ENCODE results near the gene PSMD1.
"Not testable (repeated sequence)": the region's sequence is repeated elsewhere in the genome, so short reads cannot be mapped to it uniquely, and the experiment has no call there.

- not testable (repeated sequence) for TF ChIP-seq CTCF (IDR thresholded peaks at IDR 0.05; ENCODE audit: insufficient read depth, low read length, poor library complexity, severe bottlenecking); EZH2phosphoT487 (conservative IDR thresholded peaks at IDR 0.05; ENCODE audit: low read length)
These were observed 43.7 kb downstream of the PSMD1 start for GRCh38 chr2:231100321-231100720.
